Activated CD8-positive, alpha-beta memory T cell treated with anti-CD3 and anti-CD28 coated beads for 36 hours (primary cell): ENCODE results near the gene CDO1. TPM values are rescaled to one million over a fixed set of nuclear protein-coding genes. Genes with fewer than 3 reads are reported as not detected.
"Not testable (repeated sequence)": the region's sequence is repeated elsewhere in the genome, so short reads cannot be mapped to it uniquely, and the experiment has no call there.

Experiments used
- CTCF ChIA-PET: fragments of 350-600 bp; sonication (Branson Sonifier 250); formaldehyde crosslinking; loops from one replicate; lab custom pipeline; 2021; ENCODE audit warnings: antibody characterized with exemption; lab: Charles Lee
- POLR2A ChIA-PET: fragments of 350-600 bp; sonication (Branson Sonifier 250); formaldehyde crosslinking; loops from one replicate; lab custom pipeline; 2021; ENCODE audit warnings: antibody characterized with exemption; lab: Charles Lee
- total RNA-seq, 2 experiments: library from RNA; stranded (reverse); gene quantifications; one replicate each; pipeline ENCODE4 v1.2.3, GENCODE V29; 2021

Gene CDO1
- total RNA-seq, 2 experiments from 2014 or later, result 0.11 to 0.29 TPM

DNA sequence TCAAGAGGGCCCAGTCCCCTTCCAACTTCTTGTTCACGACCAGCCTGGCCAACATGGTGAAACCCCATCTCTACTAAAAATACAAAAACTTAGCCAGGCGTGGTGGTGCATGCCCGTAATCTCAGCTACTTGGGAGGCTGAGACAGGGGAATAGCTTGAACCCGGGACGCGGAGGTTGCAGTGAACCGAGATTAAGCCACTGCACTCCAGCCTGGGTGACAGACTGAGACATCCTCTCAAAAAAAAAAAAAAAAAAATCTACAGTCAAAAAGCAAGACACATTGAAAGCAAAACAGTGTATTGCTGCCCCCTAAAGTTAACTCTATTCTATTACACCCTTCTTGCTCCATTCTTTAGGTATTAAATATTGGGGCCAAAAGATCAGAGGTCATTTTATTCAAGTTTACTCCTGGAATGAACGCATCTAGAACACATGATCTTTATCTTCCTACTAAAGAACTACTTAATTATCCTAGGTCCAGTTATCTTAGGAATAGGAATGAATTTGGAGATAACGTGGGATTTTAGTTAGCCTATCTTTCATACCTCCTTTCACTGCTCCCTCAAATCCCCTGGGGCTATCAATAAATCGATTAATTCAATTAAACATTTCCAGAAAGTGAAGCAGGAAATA lies 22.5 kb upstream of the CDO1 start:
- POLR2A ChIA-PET, result no interaction called here
- CTCF ChIA-PET, result interaction anchor here (0.7 to 1.7 kb wide), 6 partner anchors 17 to 288 kb away, joined by 3 to 8 read pairs (median 4); no protein-coding TSS in a partner anchor

DNA sequence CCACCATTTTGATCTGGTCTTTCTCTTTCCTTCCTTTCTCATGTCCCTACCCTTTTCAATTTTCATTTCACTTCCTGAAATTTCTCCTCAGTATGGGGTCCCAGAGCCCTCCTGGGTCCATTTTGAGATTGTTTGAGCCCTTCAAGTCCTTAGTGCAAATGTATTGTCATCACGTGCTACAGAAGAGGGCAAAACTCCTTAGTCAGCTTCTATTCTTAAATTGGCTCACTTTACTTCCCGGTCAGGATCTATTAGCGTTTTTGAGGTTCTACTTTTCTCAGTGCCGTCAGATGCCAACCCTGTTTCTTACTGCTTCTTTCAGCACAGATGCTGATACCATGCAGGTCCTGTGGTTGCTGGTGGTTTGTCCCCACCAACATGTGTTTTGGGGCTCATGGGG lies 19.0 kb upstream of the CDO1 start:
- POLR2A ChIA-PET, result no interaction called here
- CTCF ChIA-PET, result no interaction called here

DNA sequence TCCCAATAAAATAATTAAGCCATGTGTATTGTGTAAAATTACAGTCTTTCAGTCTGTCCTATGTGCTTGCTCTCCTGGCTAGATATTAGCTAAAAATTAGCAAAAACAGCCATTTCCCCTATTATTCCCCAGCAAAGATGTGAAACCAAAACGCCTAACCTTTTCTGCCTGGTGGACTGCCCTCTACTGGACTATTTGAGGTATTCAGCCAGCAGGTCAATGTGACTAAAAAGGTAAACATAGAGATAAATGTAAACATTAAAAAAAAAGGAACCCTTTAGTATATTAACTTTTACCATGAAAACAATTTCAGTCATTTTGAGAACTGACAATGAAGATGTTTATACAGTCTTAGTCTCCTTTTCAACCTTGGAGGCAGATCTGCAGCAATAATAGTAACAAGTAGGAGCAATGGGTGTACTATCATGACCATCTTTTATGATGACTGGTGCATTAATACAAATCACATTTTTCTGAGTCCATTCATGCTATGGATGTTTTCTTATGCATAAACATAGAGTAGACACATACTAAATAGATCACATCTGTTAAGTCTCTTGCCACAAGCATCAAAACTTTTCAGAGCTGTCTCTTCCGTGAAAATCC lies 14.8 kb upstream of the CDO1 start:
- CTCF ChIA-PET, result interaction anchor here (0.6 kb wide), 1 partner anchor 15 kb away, joined by 4 read pairs; no protein-coding TSS in a partner anchor
- POLR2A ChIA-PET, result no interaction called here

DNA sequence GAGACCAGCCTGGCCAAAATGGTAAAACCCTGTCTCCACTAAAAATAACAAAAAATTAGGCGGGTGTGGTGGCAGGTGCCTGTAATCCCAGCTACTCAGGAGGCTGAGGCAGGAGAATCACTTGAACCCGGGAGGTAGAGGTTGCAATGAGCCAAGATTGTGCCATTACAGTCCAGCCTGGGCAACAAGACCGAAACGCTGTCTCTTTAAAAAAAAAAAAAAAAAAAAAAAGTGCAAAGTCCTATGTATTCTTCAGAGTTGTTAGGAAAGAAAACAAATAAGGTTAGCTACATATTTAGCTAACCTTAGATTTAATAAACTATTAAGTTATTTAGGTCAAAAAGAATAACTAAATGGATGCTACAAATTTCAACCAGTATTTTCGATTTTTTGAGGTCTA lies 13.5 kb upstream of the CDO1 start:
- CTCF ChIA-PET, result no interaction called here

DNA sequence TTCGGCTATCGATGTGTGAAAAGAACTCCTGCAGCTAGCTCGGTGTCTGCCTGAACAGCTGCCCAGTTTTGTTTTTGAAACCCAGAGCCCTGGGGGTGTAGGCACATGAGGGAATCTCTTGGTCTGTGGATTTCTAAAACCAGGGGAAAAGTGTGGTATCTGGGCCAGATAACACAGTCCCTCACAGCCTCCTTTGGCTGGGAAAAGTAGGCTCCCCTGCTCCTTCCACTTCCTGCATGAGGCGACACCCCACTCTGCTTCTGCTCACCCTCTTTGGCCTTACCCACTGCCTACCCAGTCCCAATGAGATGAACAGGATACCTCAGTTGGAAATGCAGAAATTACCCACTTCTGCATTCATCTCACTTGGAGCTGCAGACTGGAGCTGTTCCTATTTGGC lies 9.5 kb upstream of the CDO1 start:
- ChIA-PET CTCF (no interaction called here), POLR2A (no interaction called here)

More for the DNA sequence above, 13.5 kb upstream of the CDO1 start:
- POLR2A ChIA-PET, result no interaction called here

DNA sequence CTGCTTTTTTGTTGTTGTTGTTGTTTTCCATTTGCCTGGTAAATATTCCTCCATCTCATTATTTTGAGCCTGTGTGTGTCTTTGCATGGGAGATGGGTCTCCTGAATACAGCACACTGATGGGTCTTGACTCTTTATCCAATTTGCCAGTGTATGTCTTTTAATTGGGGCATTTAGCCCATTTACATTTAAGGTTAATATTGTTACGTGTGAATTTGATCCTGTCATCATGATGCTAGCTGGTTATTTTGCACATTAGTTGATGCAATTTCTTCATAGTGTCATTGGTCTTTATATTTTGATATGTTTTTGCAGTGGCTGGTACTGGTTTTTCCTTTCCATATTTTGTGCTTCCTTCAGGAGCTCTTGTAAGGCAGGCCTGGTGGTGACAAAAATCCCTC lies 8.5 kb upstream of the CDO1 start:
- POLR2A ChIA-PET, CTCF ChIA-PET: not testable (repeated sequence)

DNA sequence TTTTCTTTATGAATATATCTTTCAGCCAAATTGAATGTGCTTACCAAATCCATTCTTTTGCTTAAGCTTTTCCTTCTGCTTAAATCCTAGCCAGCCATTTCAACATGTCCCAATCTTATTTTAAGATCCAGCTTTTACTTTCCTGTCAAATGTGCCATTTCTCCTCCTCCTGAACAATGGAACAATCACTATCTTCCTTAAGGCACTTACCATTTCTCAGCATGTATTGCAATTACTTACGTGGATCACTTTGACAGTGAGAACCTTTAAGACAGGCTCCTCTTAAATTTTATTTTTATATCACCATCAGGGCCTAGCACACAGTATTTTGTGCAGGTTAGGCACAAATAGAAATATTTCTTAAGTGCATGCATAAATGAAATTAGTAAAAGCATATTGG lies 4.4 kb upstream of the CDO1 start:
- ChIA-PET CTCF (no interaction called here), POLR2A (no interaction called here)

DNA sequence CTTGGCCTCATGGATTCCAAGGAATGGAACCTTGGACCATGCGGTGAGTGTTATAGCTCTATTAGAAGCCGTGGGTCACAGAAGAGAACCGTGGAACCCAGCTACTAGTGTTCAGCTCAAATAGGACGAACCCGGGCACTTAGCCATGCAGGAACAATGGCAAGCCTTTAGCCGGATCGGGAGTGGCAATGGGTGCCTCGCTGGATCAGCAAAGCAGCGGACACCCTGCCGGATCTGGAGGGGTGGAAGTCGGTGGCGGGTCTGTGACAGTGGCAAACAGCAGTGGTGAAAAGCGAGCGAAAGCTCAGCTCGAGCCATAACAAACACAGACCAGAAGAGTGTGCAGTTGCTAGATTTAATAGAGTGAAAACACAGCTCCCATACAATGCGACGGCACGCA lies 2.4 kb upstream of the CDO1 start:
- POLR2A ChIA-PET, result no interaction called here
- CTCF ChIA-PET, result interaction anchor here (0.6 kb wide), 1 partner anchor 8 kb away, joined by 3 read pairs; no protein-coding TSS in a partner anchor

DNA sequence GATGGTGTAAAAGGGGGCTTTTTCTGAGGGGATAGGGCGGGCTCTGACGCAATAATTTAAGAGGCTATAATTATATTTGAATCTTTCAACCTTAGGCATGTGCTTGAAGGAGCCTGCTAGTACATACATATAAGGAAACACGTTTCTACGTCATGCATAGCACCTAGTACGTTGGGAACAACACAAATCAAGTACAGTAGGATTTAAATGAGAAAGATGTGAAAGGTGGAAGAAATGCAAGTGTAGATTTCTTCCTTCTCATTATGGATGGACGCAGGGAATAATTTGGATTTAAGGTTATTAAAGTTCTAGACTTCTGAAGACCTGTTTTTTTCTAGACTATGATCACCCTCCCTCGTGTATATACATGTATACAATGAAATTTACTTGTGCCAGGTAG lies 927 bp upstream of the CDO1 start:
- ChIA-PET CTCF (no interaction called here), POLR2A (no interaction called here)

DNA sequence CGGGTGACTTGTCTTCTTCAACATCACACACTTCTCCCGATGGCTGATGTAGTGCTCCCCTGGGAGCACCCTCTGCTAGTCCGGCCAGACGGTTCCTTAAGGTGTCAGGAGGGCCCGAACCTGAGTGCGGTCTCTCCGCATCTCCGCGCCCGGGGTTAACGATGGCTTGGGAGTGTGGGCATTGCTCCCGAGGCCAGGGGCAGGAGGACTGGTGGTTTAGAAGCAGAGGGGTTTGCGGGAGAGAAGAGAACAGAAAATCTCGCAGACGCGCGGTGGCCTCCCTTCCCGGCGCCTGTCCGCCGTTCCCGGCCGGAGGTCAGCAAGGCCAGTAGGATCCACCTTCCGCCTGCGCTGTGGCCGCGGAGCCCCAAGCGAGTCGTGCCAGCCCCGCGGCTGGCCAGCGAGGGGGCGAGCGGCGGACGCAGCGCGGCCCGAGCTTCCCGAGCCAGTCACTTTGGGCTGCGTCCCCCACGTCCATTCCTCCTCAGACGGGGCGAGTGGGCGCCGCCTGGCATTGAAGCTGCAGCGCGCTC lies 700 bp downstream of the CDO1 start:
- POLR2A ChIA-PET, result interaction anchor here (0.9 kb wide), 1 partner anchor 252 kb away, joined by 3 read pairs; no protein-coding TSS in a partner anchor
- CTCF ChIA-PET, result interaction anchor here (1.0 kb wide), 1 partner anchor 15 kb away, joined by 4 read pairs; no protein-coding TSS in a partner anchor

DNA sequence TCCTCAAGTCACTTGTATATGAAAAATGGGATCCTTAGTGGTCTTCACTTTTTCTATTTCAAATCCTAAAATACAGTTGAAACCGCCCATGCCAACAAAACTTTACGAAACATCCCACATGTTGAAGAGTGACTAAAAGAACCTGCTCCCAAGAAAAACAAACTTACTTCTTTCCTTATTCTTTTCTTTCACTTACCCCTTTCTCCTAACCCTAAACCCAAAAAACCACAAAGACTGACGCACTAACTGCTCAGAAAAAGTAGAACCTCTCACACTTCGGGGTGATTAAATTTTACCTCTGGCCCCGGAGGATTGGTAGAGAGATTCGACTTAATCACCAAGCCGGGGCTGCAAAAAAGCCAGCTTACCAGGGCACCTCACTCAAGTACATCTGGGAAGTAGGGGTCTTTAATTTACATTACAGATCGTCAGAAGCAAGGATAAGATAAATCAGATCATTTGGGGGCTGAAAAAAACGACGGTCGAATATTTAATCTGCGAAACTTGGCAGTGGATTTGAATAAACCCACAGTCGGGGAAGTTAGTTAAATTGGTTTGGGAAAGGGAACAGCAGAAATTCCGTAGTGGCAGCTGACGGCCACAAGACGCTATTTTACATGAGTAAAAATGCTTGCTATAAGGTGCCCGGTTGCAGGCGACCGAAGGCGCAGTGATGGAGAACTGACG lies 1.3 kb downstream of the CDO1 start:
- ChIA-PET POLR2A (no interaction called here), CTCF (interaction anchor here (1.0 kb wide), 1 partner anchor 16 kb away, joined by 4 read pairs; no protein-coding TSS in a partner anchor)

DNA sequence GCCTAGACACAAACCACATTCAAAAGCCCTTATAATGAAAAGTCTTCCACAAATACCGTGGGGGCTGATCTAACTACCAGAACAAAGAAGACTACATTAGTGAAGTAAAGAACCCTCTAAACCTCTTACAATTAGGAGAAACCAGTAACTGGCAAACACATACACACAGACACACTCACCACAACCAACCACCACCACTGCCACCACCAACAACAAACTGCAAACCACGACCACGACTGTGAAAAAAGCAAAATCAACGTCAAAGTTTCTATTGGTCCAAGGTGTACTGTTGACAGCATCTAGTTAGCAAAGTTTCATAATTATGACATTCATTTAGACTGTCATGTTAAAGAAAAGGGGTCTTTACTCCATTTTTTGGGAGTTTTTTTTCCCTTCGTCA lies 2.7 kb downstream of the CDO1 start:
- CTCF ChIA-PET, result no interaction called here
- POLR2A ChIA-PET, result interaction anchor here (0.6 kb wide), 1 partner anchor 10 kb away, joined by 4 read pairs; no protein-coding TSS in a partner anchor

DNA sequence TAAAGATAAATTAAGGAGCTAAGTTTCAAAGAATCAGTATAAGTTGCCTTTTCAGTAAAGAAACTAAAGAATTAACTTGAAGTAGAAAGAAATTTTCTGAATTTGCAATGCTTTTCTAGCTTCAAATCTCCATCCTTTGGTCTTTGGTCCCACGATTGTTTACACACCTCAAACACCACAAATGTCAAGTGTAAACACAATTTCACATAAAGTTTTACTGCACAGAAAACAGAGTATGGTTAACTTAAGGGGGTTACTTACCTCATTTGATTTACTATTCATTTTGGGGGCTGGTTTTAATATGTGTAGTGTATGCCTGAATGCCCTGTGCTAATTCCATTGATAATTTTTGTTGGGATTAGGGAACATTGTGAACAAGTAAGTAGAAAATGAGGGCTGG lies 4.1 kb downstream of the CDO1 start:
- POLR2A ChIA-PET, result no interaction called here

DNA sequence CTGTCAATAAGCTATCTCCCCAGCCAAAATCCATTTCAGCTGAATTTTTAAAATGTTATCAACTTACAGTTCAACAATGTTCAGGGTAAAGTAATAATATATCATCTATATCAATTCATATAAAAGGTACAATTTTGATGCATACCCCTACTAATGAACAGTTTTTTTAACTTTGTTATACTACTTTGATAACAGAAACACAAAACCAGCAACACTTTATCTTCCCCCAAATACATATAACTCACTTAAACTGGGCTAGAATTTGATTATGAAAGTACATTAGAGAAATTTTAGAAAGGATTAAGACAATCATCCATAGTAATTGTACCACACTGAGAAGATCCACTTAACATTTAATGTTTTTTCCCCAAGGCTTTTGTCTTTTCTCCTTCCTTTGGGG lies 5.1 kb downstream of the CDO1 start:
- ChIA-PET POLR2A (no interaction called here), CTCF (no interaction called here)

More for the DNA sequence above, 4.1 kb downstream of the CDO1 start:
- CTCF ChIA-PET, result no interaction called here

DNA sequence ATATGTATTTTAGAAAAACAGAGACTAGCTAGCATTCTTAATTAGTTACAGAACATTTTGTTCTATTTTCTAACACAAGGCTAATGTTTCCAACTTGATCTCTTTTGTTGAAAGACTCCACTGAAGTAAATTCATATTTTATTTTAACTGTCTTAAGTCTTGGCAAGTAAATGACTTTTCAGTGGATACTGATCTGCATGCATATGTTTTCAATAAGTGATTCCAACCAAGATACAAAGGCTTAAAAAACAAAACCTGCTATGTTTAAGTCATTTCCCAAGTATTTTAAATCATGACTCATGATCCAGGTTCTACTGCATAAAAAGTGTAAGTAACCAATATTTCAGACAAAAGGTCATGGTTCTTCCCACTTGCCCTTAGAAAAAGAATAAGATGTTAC lies 5.7 kb downstream of the CDO1 start:
- CTCF ChIA-PET, result no interaction called here
- POLR2A ChIA-PET, result no interaction called here

DNA sequence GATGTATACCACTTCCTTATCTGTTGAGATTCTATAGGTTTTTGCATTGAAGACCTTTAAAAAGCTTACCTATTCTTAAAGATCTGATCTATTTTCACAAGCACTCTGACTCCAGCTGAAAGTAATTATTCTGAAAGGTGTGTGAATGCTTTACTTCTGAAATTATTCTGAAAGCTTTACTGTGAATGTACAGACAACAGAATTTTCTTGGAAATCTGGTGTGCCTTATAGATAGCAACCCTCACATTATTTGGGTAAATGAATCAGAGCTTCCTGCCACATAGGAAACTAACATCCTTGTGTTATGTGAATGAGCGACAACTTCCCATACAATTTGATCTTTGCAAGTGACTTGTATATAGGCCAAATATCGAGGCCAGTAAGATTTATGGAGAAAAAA lies 6.5 kb downstream of the CDO1 start:
- POLR2A ChIA-PET, result no interaction called here

DNA sequence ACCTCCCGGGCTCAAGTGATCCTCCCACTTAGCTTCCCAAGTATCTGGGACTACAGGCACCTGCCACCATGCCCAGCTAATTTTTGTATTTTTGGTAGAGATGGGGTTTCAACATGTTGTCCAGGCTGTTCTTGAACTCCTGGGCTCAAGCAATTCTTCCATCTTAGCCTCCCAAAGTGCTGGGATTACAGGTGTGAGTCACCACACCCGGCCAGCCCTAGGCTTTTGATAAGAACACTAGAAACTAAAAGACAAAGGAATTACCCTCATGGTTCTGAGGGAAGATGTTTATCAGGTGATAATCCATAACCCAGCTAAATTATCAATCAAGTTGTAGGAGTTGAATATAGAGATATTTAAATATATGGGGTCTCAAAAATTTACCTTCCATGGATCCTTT lies 8.4 kb downstream of the CDO1 start:
- CTCF ChIA-PET, POLR2A ChIA-PET: not testable (repeated sequence)

More for the DNA sequence above, 6.5 kb downstream of the CDO1 start:
- CTCF ChIA-PET, result no interaction called here

DNA sequence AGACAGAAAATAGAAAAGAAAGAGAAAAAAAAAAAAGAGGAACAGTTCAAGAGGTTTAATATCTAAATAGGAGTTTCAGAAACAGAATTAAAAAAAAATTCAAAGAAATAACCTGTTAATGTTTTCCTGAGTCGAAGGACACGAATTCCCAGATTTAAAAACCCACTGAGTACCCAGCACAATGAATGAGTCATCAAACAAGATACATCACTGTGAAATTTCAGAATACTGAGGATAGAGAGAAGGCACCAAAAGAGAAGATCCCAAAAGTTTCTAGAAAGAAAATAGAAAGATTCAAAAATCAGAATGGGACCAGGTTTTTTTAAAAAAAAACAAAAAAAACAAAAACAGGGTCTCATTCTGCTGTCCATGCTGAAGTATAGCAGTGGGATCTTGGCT lies 8.8 kb downstream of the CDO1 start:
- CTCF ChIA-PET, result no interaction called here
- POLR2A ChIA-PET, result no interaction called here

DNA sequence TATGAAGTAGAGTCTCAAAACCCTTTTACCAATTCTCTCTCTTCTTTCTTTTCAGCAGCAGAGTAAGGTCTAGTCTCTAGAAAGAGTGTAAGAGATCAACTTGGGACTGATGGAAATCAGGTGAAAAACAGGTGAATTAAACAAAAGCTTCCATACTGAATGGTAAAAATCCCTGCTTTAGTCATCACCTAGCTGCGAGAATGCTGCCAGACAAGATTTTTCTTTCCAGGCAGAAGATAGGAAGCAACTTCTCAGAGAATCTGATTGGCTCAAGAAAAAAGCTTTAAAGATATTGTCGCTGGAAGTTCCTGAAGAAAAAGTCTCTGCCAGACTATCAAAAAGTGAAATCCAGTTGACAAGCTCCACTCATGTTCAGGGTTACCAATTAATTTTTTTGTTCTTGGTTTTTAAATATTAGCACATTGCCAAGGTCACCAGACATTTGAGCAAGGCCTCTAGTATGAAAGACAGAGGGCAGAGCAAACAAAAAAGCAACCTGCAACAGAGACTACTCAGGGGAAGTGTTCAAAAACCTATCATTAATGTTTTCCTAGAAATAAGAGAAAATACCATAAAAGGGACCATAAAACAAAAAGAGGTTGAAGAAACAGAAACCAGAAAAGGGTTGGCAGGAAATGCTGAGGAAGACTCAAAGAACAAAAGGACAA lies 9.3 kb downstream of the CDO1 start:
- CTCF ChIA-PET, result no interaction called here

DNA sequence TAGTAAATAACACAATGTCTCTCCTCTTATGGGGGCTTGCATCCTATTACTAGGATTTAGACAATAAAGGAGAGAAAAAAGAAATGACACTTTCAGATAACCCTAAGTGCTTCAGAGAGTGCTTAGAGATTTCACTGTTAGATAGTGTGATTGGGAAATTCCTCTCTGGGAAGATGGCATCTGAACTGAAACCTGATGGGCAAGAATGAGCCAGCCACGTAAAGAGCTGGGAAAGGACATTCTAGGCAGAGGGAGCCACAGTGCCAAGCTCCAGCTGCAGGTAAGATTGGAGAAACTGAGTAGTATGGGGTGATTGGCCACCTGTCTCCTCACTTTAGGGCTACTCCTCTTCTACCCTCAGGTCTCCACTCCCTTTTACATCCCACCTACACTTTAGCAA lies 14.5 kb downstream of the CDO1 start:
- POLR2A ChIA-PET, result no interaction called here

More for the DNA sequence above, 9.3 kb downstream of the CDO1 start:
- POLR2A ChIA-PET, result no interaction called here

More for the DNA sequence above, 14.5 kb downstream of the CDO1 start:
- CTCF ChIA-PET, result no interaction called here
